ENCODE results near the gene TIPARP.

TIPARP gene

GRCh38 chr3:156638271-156638670 lies 36.1 kb upstream of the TIPARP start:
- H3K4me3 ChIP-seq (ENCODE audit: low read depth, low read length): no peak overlapping the region
- DNase-seq (ENCODE audit: low read depth, low spot score): no peak
- TF ChIP-seq, protein P1, sequence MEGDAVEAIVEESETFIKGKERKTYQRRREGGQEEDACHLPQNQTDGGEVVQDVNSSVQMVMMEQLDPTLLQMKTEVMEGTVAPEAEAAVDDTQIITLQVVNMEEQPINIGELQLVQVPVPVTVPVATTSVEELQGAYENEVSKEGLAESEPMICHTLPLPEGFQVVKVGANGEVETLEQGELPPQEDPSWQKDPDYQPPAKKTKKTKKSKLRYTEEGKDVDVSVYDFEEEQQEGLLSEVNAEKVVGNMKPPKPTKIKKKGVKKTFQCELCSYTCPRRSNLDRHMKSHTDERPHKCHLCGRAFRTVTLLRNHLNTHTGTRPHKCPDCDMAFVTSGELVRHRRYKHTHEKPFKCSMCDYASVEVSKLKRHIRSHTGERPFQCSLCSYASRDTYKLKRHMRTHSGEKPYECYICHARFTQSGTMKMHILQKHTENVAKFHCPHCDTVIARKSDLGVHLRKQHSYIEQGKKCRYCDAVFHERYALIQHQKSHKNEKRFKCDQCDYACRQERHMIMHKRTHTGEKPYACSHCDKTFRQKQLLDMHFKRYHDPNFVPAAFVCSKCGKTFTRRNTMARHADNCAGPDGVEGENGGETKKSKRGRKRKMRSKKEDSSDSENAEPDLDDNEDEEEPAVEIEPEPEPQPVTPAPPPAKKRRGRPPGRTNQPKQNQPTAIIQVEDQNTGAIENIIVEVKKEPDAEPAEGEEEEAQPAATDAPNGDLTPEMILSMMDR (IDR thresholded peaks at IDR 0.05; ENCODE audit: low read depth, low read length): no peak
- in situ Hi-C loops (cut with HindIII; ENCODE audit: low sequenced_read_pairs): no loop called here

DNA sequence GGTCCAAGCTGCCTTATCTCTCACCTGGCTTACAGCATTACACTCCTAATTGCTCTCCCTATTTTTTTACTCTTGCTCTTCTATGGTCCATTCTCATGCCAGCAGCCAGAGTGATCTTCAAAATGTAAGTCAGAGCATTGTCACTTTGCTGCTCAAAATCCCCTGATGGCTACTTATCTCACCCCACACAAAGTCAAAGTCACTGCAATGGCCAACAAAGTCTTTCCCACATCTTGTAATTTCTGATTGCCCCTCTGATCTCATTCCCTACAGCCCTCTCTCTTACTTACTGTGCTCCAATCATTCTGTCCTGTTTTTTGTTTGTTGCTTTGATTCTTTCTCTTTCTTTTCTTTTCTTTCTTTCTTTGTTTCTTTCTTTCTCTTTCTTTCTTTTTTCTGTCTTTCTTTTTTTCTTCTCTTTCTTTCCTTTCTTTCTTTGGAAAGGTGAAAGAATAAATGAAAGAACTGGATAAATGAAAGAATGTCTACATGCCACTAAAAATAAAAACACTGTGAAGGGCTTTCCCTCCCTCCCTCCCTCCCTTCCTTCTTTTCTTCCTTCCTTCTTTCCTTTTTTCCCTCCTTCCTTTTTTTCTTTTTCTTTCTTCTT lies 34.9 kb upstream of the TIPARP start:
- H3K4me3 ChIP-seq (ENCODE audit: low read depth, low read length): no peak overlapping the region
- DNase-seq (ENCODE audit: low read depth, low spot score): no peak
- TF ChIP-seq, protein P1 (IDR thresholded peaks at IDR 0.05; ENCODE audit: low read depth, low read length): no peak
- in situ Hi-C loops (cut with HindIII; ENCODE audit: low sequenced_read_pairs): no loop called here

DNA sequence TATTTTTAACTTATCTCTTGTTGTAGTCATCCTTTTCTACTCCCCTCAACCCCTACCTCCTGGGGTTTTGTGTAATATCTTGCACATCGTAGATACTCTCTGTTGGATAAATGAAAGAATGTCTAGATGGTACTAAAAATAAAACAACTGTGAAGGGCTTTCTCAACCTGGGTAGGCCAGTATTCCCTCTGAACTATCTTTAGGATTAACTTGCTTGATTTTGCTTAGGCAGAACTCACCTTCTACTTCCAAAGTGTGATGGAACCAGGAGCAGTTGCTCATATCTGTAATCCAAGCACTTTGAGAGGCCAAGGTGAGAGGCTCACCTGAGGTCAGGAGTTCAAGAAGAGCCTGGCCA lies 32.8 kb upstream of the TIPARP start:
- DNase-seq (ENCODE audit: low read depth, low spot score): no peak
- H3K4me3 ChIP-seq (ENCODE audit: low read depth, low read length): no peak overlapping the region
- in situ Hi-C loops (cut with HindIII; ENCODE audit: low sequenced_read_pairs): no loop called here
- TF ChIP-seq, protein P1 (IDR thresholded peaks at IDR 0.05; ENCODE audit: low read depth, low read length): no peak

- in situ Hi-C loops (cut with HindIII; ENCODE audit: low sequenced_read_pairs): no loop called here
- H3K4me3 ChIP-seq (ENCODE audit: low read depth, low read length): no peak overlapping the region
- TF ChIP-seq, protein P1 (IDR thresholded peaks at IDR 0.05; ENCODE audit: low read depth, low read length): no peak
- DNase-seq (ENCODE audit: low read depth, low spot score): no peak
Measured at GRCh38 chr3:156642750-156643728, 31.4 kb upstream of the TIPARP start.

GRCh38 chr3:156643729-156644389 lies 30.5 kb upstream of the TIPARP start:
- TF ChIP-seq, protein P1 (IDR thresholded peaks at IDR 0.05; ENCODE audit: low read depth, low read length): no peak
- in situ Hi-C loops (cut with HindIII; ENCODE audit: low sequenced_read_pairs): no loop called here
- H3K4me3 ChIP-seq (ENCODE audit: low read depth, low read length): no peak overlapping the region
- peak; percentile 48 for DNase-seq (ENCODE audit: low read depth, low spot score)

- in situ Hi-C loops (cut with HindIII; ENCODE audit: low sequenced_read_pairs): no loop called here
- no peak overlapping the region for H3K4me3 ChIP-seq (ENCODE audit: low read depth, low read length)
- DNase-seq (ENCODE audit: low read depth, low spot score): no peak
- TF ChIP-seq, protein P1 (IDR thresholded peaks at IDR 0.05; ENCODE audit: low read depth, low read length): no peak
Measured at GRCh38 chr3:156644958-156645357, 29.4 kb upstream of the TIPARP start.
